AG09309 (cell line): ENCODE measurements around the gene TAP1.

Experiments
- DNase-seq: peaks from one replicate; pipeline ENCODE4 v3.0.0-alpha.2; 2010; ENCODE audit warnings: low read depth
- H3K4me3 ChIP-seq: 2 replicates; pipeline ENCODE4 v1.5.1; 2011; ENCODE audit warnings: mild to moderate bottlenecking, low read depth, low read length, moderate library complexity; ENCODE audit not compliant: control insufficient read depth
- CTCF ChIP-seq: IDR thresholded peaks from 2 replicates; pipeline ENCODE4 v1.5.1; 2011; ENCODE audit warnings: mild to moderate bottlenecking, low read depth, low read length, inconsistent platforms; ENCODE audit not compliant: insufficient read depth, control insufficient read depth; ENCODE audit errors: missing control alignments

Gene TAP1

GRCh38 chr6:32852844-32853540 lies 512 bp downstream of the TAP1 start:
- DNase-seq, result no peak
- H3K4me3 ChIP-seq, result peak overlapping the region; percentile 72
- no peak for TF ChIP-seq CTCF

- H3K4me3 ChIP-seq, result peak overlapping the region; percentile 72
- TF ChIP-seq CTCF, result no peak
- no peak for DNase-seq
These were observed 1.3 kb downstream of the TAP1 start for GRCh38 chr6:32852018-32852843.

- H3K4me3 ChIP-seq, result no peak overlapping the region
- no peak for DNase-seq
- no peak for TF ChIP-seq CTCF
These were observed 2.5 kb downstream of the TAP1 start for GRCh38 chr6:32851025-32851424.

- DNase-seq, result no peak
- TF ChIP-seq CTCF, result no peak
- H3K4me3 ChIP-seq, result no peak overlapping the region
These were observed 4.4 kb downstream of the TAP1 start for GRCh38 chr6:32849126-32849525.

- no peak for DNase-seq
- H3K4me3 ChIP-seq, result no peak overlapping the region
- no peak for TF ChIP-seq CTCF
These were observed 5.7 kb downstream of the TAP1 start for GRCh38 chr6:32847795-32848194.

GRCh38 chr6:32847004-32847403 lies 6.5 kb downstream of the TAP1 start:
- H3K4me3 ChIP-seq, result no peak overlapping the region
- TF ChIP-seq CTCF, result no peak
- DNase-seq, result no peak
